Activated naive CD8-positive, alpha-beta T cell (primary cell): ENCODE measurements around the gene SCAPER.
"Not testable (repeated sequence)": the region's sequence is repeated elsewhere in the genome, so short reads cannot be mapped to it uniquely, and the experiment has no call there.

Experiments
- H3K27ac Mint-ChIP-seq: one replicate; pipeline ENCODE4 v1.8.0; 2021; ENCODE audit warnings: mixed read lengths
- H3K27me3 Mint-ChIP-seq: one replicate; pipeline ENCODE4 v1.8.0; 2021; ENCODE audit warnings: mixed read lengths
- H3K36me3 Mint-ChIP-seq: one replicate; pipeline ENCODE4 v1.8.0; 2021; ENCODE audit warnings: mixed read lengths
- H3K4me1 Mint-ChIP-seq: one replicate; pipeline ENCODE4 v1.8.0; 2021; ENCODE audit warnings: low read depth, mixed read lengths
- H3K4me3 Mint-ChIP-seq: one replicate; pipeline ENCODE4 v1.8.0; 2021; ENCODE audit warnings: mild to moderate bottlenecking, mixed read lengths
- H3K9me3 Mint-ChIP-seq: one replicate; pipeline ENCODE4 v1.8.0; 2021; ENCODE audit warnings: low read depth, mixed read lengths

Gene SCAPER

GRCh38 chr15:76894174-76894573 is 11.0 kb downstream of the SCAPER start:
- H3K4me1 Mint-ChIP-seq = peaks cover 36% of the 10 kb centered on the region
- no peak overlapping the region for H3K4me3 Mint-ChIP-seq
- H3K9me3 Mint-ChIP-seq = no peaks in the 10 kb centered on the region
- peaks cover 31% of the 10 kb centered on the region for H3K36me3 Mint-ChIP-seq
- peak overlapping the region; percentile 24 for H3K27ac Mint-ChIP-seq
- H3K27me3 Mint-ChIP-seq = no peaks in the 10 kb centered on the region

GRCh38 chr15:76892836-76893235 is 12.3 kb downstream of the SCAPER start:
- H3K4me1 Mint-ChIP-seq = peaks cover 49% of the 10 kb centered on the region
- peaks cover 29% of the 10 kb centered on the region for H3K36me3 Mint-ChIP-seq
- H3K4me3 Mint-ChIP-seq = not testable (repeated sequence)

DNA sequence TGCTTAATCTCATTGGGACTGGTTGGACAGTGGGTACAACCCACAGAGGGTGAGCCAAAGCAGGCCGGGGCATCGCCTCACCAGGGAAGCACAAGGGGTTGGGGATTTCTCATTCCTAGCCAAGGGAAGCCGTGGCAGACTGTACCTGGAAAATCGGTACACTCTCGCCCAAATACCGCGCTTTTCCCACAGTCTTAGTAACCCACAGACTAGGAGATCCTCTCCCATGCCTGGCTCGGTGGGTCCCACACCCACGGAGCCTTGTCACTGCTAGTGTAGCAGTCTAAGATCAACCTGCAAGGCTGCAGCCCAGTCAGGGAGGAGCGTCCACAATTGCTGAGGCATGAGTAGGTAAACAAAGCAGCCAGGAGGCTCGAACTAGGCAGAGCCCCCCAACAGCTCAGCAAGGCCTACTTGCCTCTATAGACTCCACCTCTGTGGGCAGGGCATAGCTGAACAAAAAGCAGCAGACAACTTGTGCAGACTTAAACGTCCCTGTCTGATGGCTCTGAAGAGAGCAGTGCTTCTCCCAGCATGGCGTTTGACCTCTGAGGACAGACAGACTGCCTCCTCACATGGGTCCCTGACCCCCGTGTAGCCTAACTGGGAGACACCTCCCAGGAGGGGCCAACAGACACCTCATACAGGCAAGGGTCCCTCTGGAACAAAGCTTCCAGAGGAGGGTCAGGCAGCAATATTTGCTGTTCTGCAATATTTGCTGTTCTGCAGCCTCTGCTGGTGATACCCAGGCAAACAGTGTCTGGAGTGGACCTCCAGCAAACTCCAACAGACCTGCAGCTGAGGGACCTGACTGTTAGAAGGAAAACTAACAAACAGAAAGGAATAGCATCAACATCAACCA is 17.6 kb downstream of the SCAPER start:
- H3K36me3 Mint-ChIP-seq = peaks cover 18% of the 10 kb centered on the region
- not testable (repeated sequence) for H3K27me3 Mint-ChIP-seq, H3K4me3 Mint-ChIP-seq, H3K27ac Mint-ChIP-seq, H3K9me3 Mint-ChIP-seq
- H3K4me1 Mint-ChIP-seq = peaks cover 36% of the 10 kb centered on the region

More at GRCh38 chr15:76892836-76893235, 12.3 kb downstream of the SCAPER start:
- H3K9me3 Mint-ChIP-seq, H3K27ac Mint-ChIP-seq, H3K27me3 Mint-ChIP-seq: not testable (repeated sequence)

- Mint-ChIP-seq H3K36me3 (peaks cover 12% of the 10 kb centered on the region), H3K9me3 (no peaks in the 10 kb centered on the region), H3K27ac (peak overlapping the region; percentile 5), H3K27me3 (no peaks in the 10 kb centered on the region), H3K4me1 (peaks cover 27% of the 10 kb centered on the region), H3K4me3 (no peak overlapping the region)
Observed at GRCh38 chr15:76885212-76885611, 19.9 kb downstream of the SCAPER start.

- Mint-ChIP-seq H3K4me1 (peaks cover 12% of the 10 kb centered on the region), H3K27ac (no peak overlapping the region), H3K4me3 (no peak overlapping the region), H3K9me3 (no peaks in the 10 kb centered on the region), H3K36me3 (peaks cover 7% of the 10 kb centered on the region), H3K27me3 (no peaks in the 10 kb centered on the region)
Observed at GRCh38 chr15:76875911-76876310, 29.2 kb downstream of the SCAPER start.

DNA sequence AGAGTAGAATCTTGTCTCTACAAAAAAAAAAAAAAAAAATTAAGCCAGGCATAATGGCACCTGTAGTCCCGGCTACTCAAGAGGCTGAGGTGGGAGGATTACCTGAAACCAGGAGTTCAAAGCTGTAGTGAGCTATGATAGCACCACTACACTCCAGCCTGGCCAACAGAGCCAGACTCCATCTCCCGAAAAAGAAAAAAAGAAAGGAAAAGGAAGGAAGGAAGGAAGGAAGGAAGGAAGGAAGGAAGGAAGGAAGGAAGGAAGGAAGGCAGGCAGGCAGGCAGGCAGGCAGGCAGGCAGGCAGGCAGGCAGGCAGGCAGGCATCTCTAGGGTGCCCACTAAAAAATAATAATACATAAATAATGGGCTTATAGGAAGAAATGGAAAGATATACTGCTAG is 32.1 kb downstream of the SCAPER start:
- H3K4me1 Mint-ChIP-seq = peaks cover 17% of the 10 kb centered on the region
- not testable (repeated sequence) for H3K4me3 Mint-ChIP-seq, H3K36me3 Mint-ChIP-seq, H3K27me3 Mint-ChIP-seq, H3K27ac Mint-ChIP-seq, H3K9me3 Mint-ChIP-seq

GRCh38 chr15:76871930-76872329 is 33.2 kb downstream of the SCAPER start:
- H3K36me3 Mint-ChIP-seq = peaks cover 8% of the 10 kb centered on the region
- peaks cover 26% of the 10 kb centered on the region for H3K4me1 Mint-ChIP-seq
- H3K27ac Mint-ChIP-seq = peak overlapping the region; percentile 81
- no peaks in the 10 kb centered on the region for H3K27me3 Mint-ChIP-seq
- H3K9me3 Mint-ChIP-seq = no peaks in the 10 kb centered on the region
- no peak overlapping the region for H3K4me3 Mint-ChIP-seq

GRCh38 chr15:76868740-76869139 is 36.4 kb downstream of the SCAPER start:
- Mint-ChIP-seq H3K27ac (no peak overlapping the region), H3K36me3 (peaks cover 5% of the 10 kb centered on the region), H3K27me3 (no peaks in the 10 kb centered on the region), H3K4me3 (no peak overlapping the region), H3K9me3 (no peaks in the 10 kb centered on the region), H3K4me1 (peaks cover 46% of the 10 kb centered on the region)

DNA sequence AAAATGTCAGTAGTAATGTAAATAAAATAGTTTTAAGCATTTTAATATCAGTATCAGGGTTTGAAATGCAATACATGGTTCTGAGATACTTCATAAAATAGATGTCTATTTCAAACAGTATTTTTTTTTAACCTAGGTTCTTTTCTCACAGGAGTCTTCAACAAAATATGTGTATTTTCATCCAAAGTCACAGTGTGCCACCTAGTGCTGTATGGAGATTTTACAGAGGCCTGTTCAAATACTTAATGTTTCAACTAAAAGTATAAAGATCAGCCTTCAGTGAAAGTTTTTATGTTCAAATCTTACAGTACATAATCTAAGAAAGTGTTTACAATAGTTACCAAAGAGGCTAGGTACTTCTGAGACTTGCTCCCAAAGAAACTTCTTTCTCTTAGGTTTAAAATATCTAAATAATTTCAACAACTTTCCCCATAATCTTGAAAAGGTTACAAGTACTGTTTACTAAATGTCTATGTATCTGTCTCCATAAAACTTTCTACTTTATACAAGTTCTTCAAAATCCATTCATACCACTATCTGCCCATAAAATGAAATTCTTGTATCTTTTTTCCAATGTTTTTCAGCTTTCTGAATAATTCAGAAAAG is 38.3 kb downstream of the SCAPER start:
- Mint-ChIP-seq H3K4me1 (peaks cover 53% of the 10 kb centered on the region), H3K27ac (peak overlapping the region; percentile 22), H3K27me3 (no peaks in the 10 kb centered on the region), H3K36me3 (peaks cover 2% of the 10 kb centered on the region), H3K4me3 (no peak overlapping the region), H3K9me3 (no peaks in the 10 kb centered on the region)

DNA sequence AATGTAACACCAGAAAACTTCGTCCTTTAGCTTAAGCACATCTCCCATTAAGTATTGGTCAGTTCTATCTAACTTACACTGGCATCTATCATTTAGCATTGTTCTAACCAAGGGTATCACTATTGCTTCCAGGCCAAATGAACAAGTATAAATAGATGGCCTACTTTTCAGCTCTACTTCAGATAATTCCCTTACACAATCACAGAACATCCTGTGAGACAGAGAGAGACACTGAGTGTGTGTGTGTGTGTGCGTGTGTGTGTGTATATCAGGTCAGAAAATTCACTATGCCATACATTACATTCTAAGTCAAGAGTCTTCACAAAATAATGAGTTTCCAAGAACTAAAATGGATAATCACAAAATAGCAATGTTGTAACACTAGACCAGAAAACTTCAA is 39.1 kb downstream of the SCAPER start:
- Mint-ChIP-seq H3K27ac (peak overlapping the region; percentile 67), H3K27me3 (no peaks in the 10 kb centered on the region)

GRCh38 chr15:76865548-76865991 is 39.6 kb downstream of the SCAPER start:
- Mint-ChIP-seq H3K9me3 (no peaks in the 10 kb centered on the region), H3K27me3 (no peaks in the 10 kb centered on the region), H3K4me3 (no peak overlapping the region), H3K4me1 (peaks cover 59% of the 10 kb centered on the region), H3K27ac (peak overlapping the region; percentile 67), H3K36me3 (peaks cover 2% of the 10 kb centered on the region)

More for the DNA sequence above, 39.1 kb downstream of the SCAPER start:
- H3K4me1 Mint-ChIP-seq = peaks cover 58% of the 10 kb centered on the region
- H3K36me3 Mint-ChIP-seq = peaks cover 2% of the 10 kb centered on the region
- no peaks in the 10 kb centered on the region for H3K9me3 Mint-ChIP-seq
- H3K4me3 Mint-ChIP-seq = no peak overlapping the region

- no peaks in the 10 kb centered on the region for H3K27me3 Mint-ChIP-seq
- H3K4me1 Mint-ChIP-seq = peaks cover 58% of the 10 kb centered on the region
- H3K36me3 Mint-ChIP-seq = peaks cover 2% of the 10 kb centered on the region
- no peaks in the 10 kb centered on the region for H3K9me3 Mint-ChIP-seq
- no peak overlapping the region for H3K27ac Mint-ChIP-seq
- no peak overlapping the region for H3K4me3 Mint-ChIP-seq
Observed at GRCh38 chr15:76864586-76864985, 40.6 kb downstream of the SCAPER start.

DNA sequence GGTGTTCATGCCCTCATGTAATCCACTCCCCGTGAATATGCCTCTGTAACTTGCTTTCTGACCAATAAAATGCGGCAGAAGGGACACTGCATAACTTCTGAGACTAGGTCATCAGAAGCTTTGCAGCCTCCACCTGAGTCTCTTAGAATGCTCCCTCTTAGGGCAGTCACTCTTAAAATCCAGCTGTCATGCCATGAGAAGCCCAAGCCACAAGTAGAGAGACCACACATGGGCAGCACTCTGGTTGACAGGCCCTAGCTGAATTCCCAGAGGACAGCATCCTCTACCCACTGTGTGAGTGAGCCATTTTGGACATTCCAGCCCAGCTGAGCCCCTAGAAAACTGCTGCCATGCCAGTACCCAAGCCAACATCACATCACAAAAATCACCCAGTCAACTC is 41.4 kb downstream of the SCAPER start:
- H3K36me3 Mint-ChIP-seq = no peaks in the 10 kb centered on the region
- H3K27me3 Mint-ChIP-seq = no peaks in the 10 kb centered on the region

DNA sequence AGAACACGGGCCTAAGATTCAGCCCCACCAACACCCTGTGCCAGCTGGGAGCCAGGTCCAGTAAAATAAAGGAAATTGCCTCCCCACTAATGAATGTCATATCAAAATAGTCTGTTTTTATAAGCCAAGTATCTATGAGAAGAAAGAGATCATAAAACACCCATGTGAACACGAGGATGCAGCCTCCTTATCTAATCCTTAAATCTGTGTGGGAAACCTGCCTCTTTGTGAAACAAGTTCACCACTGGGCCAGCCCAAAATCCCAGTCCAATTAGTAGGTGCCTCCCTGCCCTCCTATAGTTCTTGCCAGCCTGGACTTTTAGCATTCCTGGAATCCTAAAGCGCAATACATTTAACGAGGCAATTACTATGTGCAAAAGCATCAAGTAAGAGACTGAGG is 42.0 kb downstream of the SCAPER start:
- peaks cover 50% of the 10 kb centered on the region for H3K4me1 Mint-ChIP-seq
- peaks cover 2% of the 10 kb centered on the region for H3K36me3 Mint-ChIP-seq
- no peaks in the 10 kb centered on the region for H3K9me3 Mint-ChIP-seq
- no peaks in the 10 kb centered on the region for H3K27me3 Mint-ChIP-seq
- no peak overlapping the region for H3K27ac Mint-ChIP-seq
- no peak overlapping the region for H3K4me3 Mint-ChIP-seq

More for the DNA sequence above, 41.4 kb downstream of the SCAPER start:
- Mint-ChIP-seq H3K4me3 (no peak overlapping the region), H3K9me3 (no peaks in the 10 kb centered on the region), H3K27ac (no peak overlapping the region), H3K4me1 (peaks cover 53% of the 10 kb centered on the region)

GRCh38 chr15:76861815-76862397 is 43.2 kb downstream of the SCAPER start:
- Mint-ChIP-seq H3K4me1 (peaks cover 42% of the 10 kb centered on the region), H3K27ac (peak overlapping the region; percentile 34), H3K27me3 (no peaks in the 10 kb centered on the region), H3K9me3 (no peaks in the 10 kb centered on the region), H3K36me3 (peaks cover 2% of the 10 kb centered on the region), H3K4me3 (no peak overlapping the region)
